Activated CD4-positive, CD25-positive, alpha-beta regulatory T cell treated with anti-CD3 and anti-CD28 coated beads, Interleukin-2, amount 50 U/mL, for 24 hours (primary cell): ENCODE data around the gene RASGEF1C.

Experiments
- ATAC-seq, 2 donors: fragments of 150-1000 bp; cut with Tn5 transposase; one replicate each; pipeline ENCODE4 v1.10.0; 2021; ENCODE audit warnings: mild to moderate bottlenecking in 1 of 2, moderate library complexity in 1 of 2

RASGEF1C gene

GRCh38 chr5:180080486-180081280, 128.3 kb downstream of the RASGEF1C start:
- ATAC-seq: peak in 1 of 2 donors; percentile 48

GRCh38 chr5:180079702-180080466, 129.1 kb downstream of the RASGEF1C start:
- ATAC-seq: no peak

DNA sequence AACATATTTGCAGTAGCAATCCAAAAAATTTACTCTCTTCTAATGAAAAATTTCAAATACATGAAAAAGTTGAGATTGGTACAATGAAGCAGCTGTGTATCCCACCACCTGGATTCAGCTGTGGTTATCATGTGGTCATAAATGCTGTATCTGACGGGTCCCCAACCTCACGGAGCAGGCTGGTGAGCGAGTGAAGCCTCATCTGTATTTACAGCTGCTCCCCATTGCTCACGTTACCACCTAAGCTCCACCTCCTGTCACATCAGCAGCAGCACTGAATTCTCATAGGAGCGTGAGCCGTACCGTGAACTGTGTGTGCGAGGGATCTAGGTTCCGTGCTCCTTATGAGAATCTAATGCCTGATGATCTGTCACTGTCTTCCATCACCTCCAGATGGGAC, 130.7 kb downstream of the RASGEF1C start:
- ATAC-seq: no peak

DNA sequence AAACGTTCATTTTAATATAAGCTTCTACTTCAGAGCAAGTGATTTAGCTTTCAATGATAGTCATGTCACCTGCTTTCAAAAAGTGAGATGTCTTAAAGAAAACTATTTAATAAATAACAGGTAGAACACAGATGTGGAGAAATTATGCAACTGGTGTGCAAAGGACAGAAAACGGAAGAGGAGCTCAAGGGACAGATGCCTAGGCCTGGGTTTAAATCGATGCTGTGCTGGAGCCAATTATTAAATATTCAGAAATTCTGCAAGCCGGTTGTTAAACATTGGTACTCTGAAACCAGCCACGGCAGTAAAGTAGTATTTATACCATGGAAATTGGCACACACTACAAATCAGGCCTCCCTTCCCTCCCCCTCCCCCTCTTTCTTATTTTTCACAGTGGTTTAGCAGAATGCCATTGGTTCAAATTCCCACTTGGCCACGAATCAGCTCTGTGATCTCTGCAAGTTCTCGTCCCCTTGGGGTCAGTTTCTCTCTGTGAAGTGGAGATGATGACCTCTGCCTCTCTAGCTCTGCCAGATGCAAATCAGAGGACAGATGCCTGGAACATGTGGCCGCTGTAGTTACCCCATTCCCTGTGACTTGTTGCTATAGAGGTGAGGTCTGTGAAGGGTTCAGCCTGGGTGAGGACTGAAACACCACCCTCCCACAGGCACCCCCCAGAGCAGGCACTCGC, 131.3 kb downstream of the RASGEF1C start:
- no peak for ATAC-seq

DNA sequence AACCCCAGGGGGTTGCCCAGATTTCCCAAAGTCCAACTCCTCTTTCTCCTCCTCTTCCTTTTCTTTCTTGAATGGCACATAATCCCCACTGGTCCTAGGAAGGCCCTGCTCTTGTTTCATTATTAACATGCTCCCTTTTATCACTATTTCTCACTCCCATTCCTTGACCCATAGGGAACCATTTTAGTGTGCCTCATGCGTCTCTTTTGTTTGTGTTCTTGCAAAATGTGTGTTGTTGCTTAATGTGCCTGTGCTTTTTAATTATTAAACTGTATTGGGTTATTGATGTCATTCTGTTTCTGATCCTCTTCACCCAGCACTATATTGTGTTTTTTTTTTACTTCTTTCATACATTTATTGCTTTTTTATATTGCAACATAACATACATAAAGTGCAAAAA, 133.3 kb downstream of the RASGEF1C start:
- ATAC-seq: no peak

- no peak for ATAC-seq
Observed at GRCh38 chr5:180074462-180074861, 134.5 kb downstream of the RASGEF1C start.

- ATAC-seq: no peak
Observed at GRCh38 chr5:180072556-180072955, 136.5 kb downstream of the RASGEF1C start.

DNA sequence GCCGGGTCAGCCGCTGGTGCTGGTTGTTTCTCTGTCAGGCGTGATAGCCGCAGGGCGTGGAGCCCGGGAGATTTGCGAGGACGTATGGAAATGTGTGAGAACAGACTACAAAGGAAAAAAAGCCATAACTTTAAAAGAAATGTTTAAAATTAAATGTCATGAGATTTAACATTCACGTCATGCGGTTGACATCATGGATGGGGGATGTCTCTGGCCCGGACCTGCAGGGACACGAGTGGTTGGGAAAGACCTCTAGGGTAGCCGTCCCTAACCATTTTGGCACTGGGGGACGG, 136.8 kb downstream of the RASGEF1C start:
- no peak for ATAC-seq

GRCh38 chr5:180071531-180072255, 137.3 kb downstream of the RASGEF1C start, which contains the start of gene RNF130:
Gene RNF130 (minus strand): TSS chr5:180071759. CDS start chr5:180071702, 57 bp downstream.
- peak; percentile 79 to 83 for ATAC-seq

GRCh38 chr5:180070756-180071530, 138.1 kb downstream of the RASGEF1C start:
- peak in 1 of 2 donors; percentile 19 for ATAC-seq

GRCh38 chr5:180069589-180070247, 139.3 kb downstream of the RASGEF1C start:
- ATAC-seq: no peak

GRCh38 chr5:180068519-180069090, 140.4 kb downstream of the RASGEF1C start:
- ATAC-seq: no peak

- ATAC-seq: no peak
Observed at GRCh38 chr5:180067986-180068385, 141.0 kb downstream of the RASGEF1C start.

GRCh38 chr5:180060192-180060591, 148.8 kb downstream of the RASGEF1C start:
- no peak for ATAC-seq

DNA sequence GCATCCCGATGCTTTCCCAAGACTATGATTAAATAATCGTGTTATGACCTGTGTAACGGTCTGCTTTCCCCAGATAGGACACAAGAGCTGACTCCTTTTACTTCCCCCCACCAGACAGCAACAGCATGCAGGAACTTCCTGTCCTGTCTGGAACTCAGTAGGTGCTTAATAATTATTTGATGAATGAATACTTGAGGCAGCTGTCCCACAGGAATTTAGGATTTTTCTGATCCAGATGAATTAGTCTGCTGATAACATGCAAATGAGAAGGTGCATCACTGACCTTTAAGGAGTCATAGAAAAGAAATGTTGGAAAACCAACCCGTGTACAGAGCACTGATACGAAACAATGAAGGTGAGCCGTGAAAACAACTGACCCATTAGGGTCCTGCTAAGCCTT, 149.7 kb downstream of the RASGEF1C start:
- ATAC-seq: no peak

GRCh38 chr5:180056153-180056552, 152.9 kb downstream of the RASGEF1C start:
- ATAC-seq: no peak

DNA sequence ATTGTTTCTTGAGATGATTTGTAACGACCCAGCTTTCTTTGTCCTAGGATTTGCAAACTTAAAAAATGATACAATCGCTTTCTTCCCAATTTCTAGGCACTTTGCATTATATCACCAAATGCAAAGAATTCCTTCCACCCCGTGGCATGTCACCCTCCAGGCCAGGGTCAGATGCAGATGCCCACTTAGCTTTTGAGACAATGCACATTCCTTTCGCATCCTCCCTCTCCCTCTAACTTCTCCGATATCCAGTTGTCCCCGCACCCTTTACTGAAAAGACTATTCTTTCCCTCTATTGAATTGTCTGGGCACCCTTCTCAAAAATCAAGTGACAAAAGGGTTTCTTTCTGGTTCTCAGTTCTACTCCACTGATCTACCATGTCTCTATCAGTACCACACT, 154.8 kb downstream of the RASGEF1C start:
- no peak for ATAC-seq

DNA sequence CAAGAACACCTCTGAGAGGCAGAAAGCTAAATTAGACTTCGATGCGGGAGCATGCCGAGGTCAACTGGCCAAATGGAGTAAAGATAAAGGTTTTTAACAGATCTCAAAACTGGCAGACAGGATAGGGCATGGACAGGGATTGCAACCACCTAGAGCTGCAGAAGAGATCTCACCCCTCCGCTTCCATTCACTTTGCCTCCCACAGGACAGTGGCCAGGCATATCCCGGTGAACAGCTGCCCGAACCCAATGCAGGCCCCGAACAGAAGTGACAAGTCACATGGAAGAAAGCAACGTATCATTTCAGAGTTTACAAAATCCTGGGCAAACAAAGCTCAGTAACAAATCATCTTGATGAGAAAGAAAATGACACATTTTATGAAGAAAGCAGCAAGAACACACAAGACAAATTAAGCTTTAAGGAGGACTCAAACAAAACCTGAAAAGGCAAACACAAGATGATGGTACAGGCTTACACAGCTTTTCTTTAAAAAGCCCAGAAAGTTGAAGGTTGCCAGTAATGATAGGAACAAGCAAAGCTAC, 155.9 kb downstream of the RASGEF1C start:
- ATAC-seq: no peak

DNA sequence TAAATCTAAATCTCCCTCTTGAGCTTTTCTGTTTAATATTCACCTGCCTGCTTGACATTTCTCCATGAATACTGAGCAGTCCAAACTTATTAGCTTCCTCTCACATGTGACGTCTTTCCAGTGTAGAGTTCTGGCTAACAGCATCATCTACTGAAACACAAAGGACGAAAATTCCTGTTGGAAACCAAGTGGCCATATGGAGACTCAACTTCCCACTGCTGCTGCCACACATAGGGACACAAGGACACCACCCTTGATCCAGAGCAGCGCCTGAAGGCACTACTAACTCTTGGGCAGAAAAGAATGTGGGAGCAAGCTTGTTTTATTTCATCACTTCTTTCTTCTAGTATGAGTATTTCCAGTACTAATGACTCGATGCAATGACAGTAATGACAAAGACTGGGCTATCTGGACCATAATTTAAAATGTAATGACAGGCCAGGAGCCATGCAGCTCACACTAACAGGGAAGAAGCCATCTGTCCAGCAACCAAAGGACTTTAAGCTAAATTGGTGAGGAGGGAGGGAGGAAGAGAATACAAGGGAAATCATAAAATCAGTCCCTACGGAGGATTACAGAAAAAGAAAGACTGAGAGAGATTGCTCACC, 156.7 kb downstream of the RASGEF1C start:
- ATAC-seq: no peak
